ENCODE data around the gene COL26A1. TPM values are rescaled to one million over a fixed set of nuclear protein-coding genes. Genes with fewer than 3 reads are reported as not detected.
"Not testable (repeated sequence)": the region's sequence is repeated elsewhere in the genome, so short reads cannot be mapped to it uniquely, and the experiment has no call there.

Gene COL26A1
- total RNA-seq, 1 experiment from 2014 or later, result not detected

DNA sequence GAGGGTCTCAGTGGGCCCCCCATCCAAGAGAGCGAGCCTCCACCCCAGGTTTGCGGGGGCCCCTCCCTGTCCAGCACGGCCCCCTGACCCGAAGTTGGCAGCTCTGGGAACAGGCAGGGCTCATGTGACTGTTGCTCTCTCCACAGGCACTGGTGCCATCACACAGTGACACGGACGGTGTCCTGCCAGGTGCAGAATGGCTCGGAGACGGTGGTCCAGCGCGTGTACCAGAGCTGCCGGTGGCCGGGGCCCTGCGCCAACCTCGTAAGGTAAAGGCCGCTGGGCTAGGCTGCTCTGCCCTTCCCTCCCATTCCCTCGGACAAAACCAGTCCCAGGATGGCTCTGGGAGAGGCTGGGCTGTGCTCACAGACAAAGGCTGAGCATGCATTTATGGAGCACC is 57.2 kb downstream of the COL26A1 start:
- H3K4me2 ChIP-seq (ENCODE audit: low read depth, low read length, poor library complexity, severe bottlenecking), result no peak overlapping the region
- no peak overlapping the region for H3K4me3 ChIP-seq (ENCODE audit: low read length)
- H3K4me1 ChIP-seq (ENCODE audit: low read length), result no peaks in the 10 kb centered on the region
- H2AFZ ChIP-seq (ENCODE audit: low read length), result no peak overlapping the region
- no peaks in the 10 kb centered on the region for H3K79me2 ChIP-seq (ENCODE audit: low read length)
- H3K9ac ChIP-seq (ENCODE audit: low read length), result no peak overlapping the region
- H3K27me3 ChIP-seq (ENCODE audit: low read length), result no peaks in the 10 kb centered on the region
- no peaks in the 10 kb centered on the region for H3K9me2 ChIP-seq (replicated peaks; ENCODE audit: insufficient read depth, low read length)
- no peaks in the 10 kb centered on the region for H4K20me1 ChIP-seq (ENCODE audit: insufficient read depth, low read depth, low read length)
- no peak overlapping the region for H3K27ac ChIP-seq (ENCODE audit: low read length)
- no peaks in the 10 kb centered on the region for H3K36me3 ChIP-seq (ENCODE audit: insufficient read depth, low read length)
- DNase-seq, result no peak
- H3K9me3 ChIP-seq (ENCODE audit: low read length), result no peaks in the 10 kb centered on the region

DNA sequence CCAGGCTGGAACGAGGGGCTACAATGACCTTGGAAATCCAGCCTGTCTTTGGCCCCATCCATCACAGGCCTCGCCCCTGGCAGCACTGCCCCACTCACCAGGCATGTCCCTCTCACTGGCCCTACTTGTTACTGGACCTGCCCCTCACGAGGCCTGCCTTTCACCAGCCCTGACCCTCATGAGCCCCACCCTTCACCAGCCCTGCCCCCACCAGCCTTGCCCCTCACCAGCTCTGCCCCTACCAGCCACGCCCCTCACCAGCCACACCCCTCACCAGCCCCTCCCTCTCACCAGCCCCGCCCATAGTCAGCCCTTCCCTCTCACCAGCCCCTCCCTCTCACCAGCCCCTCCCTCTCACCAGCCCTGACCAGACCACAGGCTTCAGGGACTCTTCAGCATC is 57.8 kb downstream of the COL26A1 start:
- no peaks in the 10 kb centered on the region for H3K27me3 ChIP-seq (ENCODE audit: low read length)
- no peaks in the 10 kb centered on the region for H4K20me1 ChIP-seq (ENCODE audit: insufficient read depth, low read depth, low read length)
- no peak overlapping the region for H3K9ac ChIP-seq (ENCODE audit: low read length)
- H3K36me3 ChIP-seq (ENCODE audit: insufficient read depth, low read length), result no peaks in the 10 kb centered on the region
- peak; percentile 61 for DNase-seq
- no peaks in the 10 kb centered on the region for H3K9me2 ChIP-seq (replicated peaks; ENCODE audit: insufficient read depth, low read length)
- H3K4me3 ChIP-seq (ENCODE audit: low read length), result no peak overlapping the region
- no peaks in the 10 kb centered on the region for H3K79me2 ChIP-seq (ENCODE audit: low read length)
- no peaks in the 10 kb centered on the region for H3K9me3 ChIP-seq (ENCODE audit: low read length)
- H2AFZ ChIP-seq (ENCODE audit: low read length), result no peak overlapping the region
- no peaks in the 10 kb centered on the region for H3K4me1 ChIP-seq (ENCODE audit: low read length)
- H3K27ac ChIP-seq (ENCODE audit: low read length), result no peak overlapping the region
- no peak overlapping the region for H3K4me2 ChIP-seq (ENCODE audit: low read depth, low read length, poor library complexity, severe bottlenecking)

DNA sequence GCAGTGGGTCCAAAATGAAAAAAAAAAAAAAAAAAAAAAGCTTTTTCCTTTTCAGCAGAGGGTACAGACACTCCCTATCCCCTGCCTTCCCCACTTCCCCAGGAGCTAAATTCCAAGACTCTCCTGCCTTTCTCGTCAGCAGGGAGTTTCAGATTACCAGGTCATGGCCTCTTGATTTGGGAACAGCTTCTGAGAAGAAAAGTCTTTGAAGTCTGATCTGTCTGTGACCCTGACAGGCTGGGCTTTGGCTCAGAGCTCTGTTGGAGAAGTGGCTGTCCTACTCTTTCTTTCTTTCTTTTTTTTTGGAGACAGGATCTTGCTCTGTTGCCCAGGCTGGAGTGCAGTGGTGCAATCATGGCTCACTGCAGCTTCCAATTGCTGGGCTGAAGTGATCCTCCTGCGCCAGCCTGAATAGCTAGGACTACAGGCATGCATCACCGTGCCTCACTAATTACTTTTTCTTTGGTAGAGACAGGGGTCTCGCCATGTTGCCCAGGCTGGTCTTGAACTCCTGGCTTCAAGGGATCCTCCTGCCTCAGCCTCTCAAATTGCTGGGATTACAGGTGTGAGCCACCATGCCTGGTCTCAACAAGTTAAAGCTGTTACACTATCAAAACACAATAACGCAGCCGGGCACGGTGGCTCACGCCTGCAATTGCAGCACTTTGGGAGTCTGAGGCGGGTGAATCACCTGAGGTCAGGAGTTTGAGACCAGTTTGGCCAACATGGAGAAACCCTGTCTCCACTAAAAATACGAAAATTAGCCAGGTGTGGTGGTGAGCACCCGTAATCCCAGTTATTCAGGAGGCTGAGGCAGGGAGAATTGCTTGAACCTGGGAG is 59.9 kb downstream of the COL26A1 start:
- H3K4me3 ChIP-seq (ENCODE audit: low read length), result no peak overlapping the region

DNA sequence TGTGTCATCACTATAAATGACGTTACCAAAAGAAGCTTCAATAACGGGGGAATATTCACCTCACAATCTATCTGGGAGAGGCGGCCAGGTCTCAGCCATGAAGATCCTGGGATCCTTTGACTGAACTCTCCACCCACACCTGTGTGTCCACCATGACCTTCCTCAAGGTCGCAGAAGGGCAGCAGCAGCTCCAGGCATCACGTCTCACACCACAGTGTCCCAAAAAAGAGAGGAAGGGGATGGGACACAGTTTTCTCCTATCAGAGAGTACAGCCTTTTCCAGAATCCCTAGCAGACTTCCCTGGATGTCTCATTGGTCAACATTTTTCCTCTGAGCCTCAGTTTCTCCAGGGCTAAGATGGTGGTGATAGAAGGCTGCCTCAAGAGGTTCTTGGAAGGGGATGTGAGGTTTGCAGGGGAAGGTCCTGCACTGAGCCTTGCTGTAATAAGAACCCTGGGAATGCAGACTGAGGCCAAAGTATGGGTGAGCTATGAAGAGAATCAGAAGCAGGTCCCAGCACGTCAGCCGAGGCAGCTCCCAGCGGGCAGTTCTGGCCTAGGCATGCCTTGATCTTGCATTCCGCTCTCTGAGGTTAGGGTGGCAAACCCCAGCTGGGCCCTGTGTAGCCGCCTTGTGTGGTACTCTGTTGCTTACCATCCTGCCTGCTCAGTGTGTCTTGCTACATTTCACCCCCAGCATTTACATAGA is 63.8 kb downstream of the COL26A1 start:
- Histone ChIP-seq H3K79me2 (ENCODE audit: low read length) (no peaks in the 10 kb centered on the region), H3K9me3 (ENCODE audit: low read length) (no peaks in the 10 kb centered on the region)

More for the DNA sequence above, 59.9 kb downstream of the COL26A1 start:
- Histone ChIP-seq H4K20me1 (ENCODE audit: insufficient read depth, low read depth, low read length) (no peaks in the 10 kb centered on the region), H3K9me2 (replicated peaks; ENCODE audit: insufficient read depth, low read length) (no peaks in the 10 kb centered on the region), H3K79me2 (ENCODE audit: low read length) (no peaks in the 10 kb centered on the region), H3K27me3 (ENCODE audit: low read length) (no peaks in the 10 kb centered on the region), H3K9me3 (ENCODE audit: low read length) (no peaks in the 10 kb centered on the region), H3K4me2 (ENCODE audit: low read depth, low read length, poor library complexity, severe bottlenecking) (no peak overlapping the region), H3K9ac (ENCODE audit: low read length) (no peak overlapping the region), H3K27ac (ENCODE audit: low read length) (no peak overlapping the region), H2AFZ (ENCODE audit: low read length) (no peak overlapping the region), H3K4me1 (ENCODE audit: low read length) (no peaks in the 10 kb centered on the region), H3K36me3 (ENCODE audit: insufficient read depth, low read length) (no peaks in the 10 kb centered on the region)
- no peak for DNase-seq

DNA sequence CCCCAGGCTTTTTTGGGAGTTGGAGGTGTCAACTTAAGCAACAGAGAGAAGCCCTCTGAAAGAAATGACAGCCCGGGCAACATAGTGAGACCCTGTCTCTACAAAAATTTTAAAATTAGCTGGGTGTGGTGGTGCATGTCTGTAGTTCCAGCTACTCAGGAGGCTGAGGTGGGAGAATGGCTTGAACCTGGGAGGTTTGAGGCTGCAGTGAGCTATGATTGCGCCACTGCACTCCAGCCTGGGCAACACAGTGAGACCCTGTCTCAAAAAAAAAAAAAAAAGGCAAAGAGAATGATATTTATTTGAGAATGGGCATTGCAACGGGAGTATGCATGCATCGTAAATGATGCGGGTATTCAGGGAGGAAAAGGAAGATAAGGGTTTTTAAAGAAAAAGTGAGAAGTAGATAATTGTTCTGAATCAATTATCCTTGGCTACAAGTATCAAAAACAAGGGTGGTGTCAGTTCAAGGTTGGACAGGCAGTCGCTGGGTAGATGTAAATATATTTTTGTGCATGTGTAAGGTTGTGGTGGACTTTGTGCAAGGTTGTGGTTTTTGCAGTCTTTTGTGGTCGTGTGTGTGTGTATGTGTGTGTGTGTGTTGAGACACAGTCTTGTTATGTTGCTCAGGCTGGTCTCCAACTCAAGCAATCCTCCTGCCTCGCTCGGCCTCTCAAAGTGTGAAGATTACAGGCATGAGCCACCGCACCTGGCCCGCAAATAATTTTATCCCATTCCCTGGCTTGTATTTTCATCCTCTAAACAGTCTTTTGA is 65.6 kb downstream of the COL26A1 start:
- Histone ChIP-seq H3K36me3 (ENCODE audit: insufficient read depth, low read length) (no peaks in the 10 kb centered on the region), H3K9ac (ENCODE audit: low read length) (no peak overlapping the region), H3K4me1 (ENCODE audit: low read length) (no peaks in the 10 kb centered on the region), H3K4me3 (ENCODE audit: low read length) (no peak overlapping the region), H3K27me3 (ENCODE audit: low read length) (no peaks in the 10 kb centered on the region), H3K9me2 (replicated peaks; ENCODE audit: insufficient read depth, low read length) (no peaks in the 10 kb centered on the region), H3K79me2 (ENCODE audit: low read length) (no peaks in the 10 kb centered on the region), H2AFZ (ENCODE audit: low read length) (no peak overlapping the region), H4K20me1 (ENCODE audit: insufficient read depth, low read depth, low read length) (no peaks in the 10 kb centered on the region), H3K27ac (ENCODE audit: low read length) (no peak overlapping the region), H3K4me2 (ENCODE audit: low read depth, low read length, poor library complexity, severe bottlenecking) (no peak overlapping the region), H3K9me3 (ENCODE audit: low read length) (no peaks in the 10 kb centered on the region)
- DNase-seq, result no peak

More for the DNA sequence above, 63.8 kb downstream of the COL26A1 start:
- H2AFZ ChIP-seq (ENCODE audit: low read length), result no peak overlapping the region
- H3K4me1 ChIP-seq (ENCODE audit: low read length), result no peaks in the 10 kb centered on the region
- DNase-seq, result no peak
- no peaks in the 10 kb centered on the region for H3K36me3 ChIP-seq (ENCODE audit: insufficient read depth, low read length)
- H4K20me1 ChIP-seq (ENCODE audit: insufficient read depth, low read depth, low read length), result no peaks in the 10 kb centered on the region
- H3K27ac ChIP-seq (ENCODE audit: low read length), result no peak overlapping the region
- no peaks in the 10 kb centered on the region for H3K9me2 ChIP-seq (replicated peaks; ENCODE audit: insufficient read depth, low read length)
- H3K27me3 ChIP-seq (ENCODE audit: low read length), result no peaks in the 10 kb centered on the region
- H3K4me3 ChIP-seq (ENCODE audit: low read length), result no peak overlapping the region
- no peak overlapping the region for H3K4me2 ChIP-seq (ENCODE audit: low read depth, low read length, poor library complexity, severe bottlenecking)
- H3K9ac ChIP-seq (ENCODE audit: low read length), result no peak overlapping the region

DNA sequence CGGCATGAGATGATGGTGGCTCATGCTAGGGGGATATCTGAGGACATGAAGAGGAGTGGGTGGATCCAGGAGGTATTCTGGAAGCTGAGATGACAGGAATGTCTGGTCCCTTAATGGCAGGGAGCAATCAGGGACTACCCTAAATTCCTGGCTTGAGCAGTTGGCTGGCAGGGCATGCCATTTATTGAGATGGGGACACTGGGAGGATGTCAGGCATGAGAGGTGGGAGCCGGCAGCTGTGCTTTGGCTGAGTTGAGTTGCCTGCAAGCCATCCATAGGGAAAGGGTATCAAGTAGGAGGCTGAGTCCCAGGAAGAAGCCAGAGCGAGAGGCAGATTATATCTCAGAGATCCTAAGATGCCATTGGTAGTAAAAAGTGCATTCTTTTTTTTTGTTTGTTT is 69.6 kb downstream of the COL26A1 start:
- Histone ChIP-seq H3K4me2 (ENCODE audit: low read depth, low read length, poor library complexity, severe bottlenecking) (no peak overlapping the region), H3K9me3 (ENCODE audit: low read length) (no peaks in the 10 kb centered on the region), H3K4me3 (ENCODE audit: low read length) (no peak overlapping the region), H4K20me1 (ENCODE audit: insufficient read depth, low read depth, low read length) (no peaks in the 10 kb centered on the region), H3K4me1 (ENCODE audit: low read length) (no peaks in the 10 kb centered on the region), H3K27ac (ENCODE audit: low read length) (no peak overlapping the region), H3K36me3 (ENCODE audit: insufficient read depth, low read length) (no peaks in the 10 kb centered on the region), H3K9me2 (replicated peaks; ENCODE audit: insufficient read depth, low read length) (no peaks in the 10 kb centered on the region), H2AFZ (ENCODE audit: low read length) (no peak overlapping the region), H3K9ac (ENCODE audit: low read length) (no peak overlapping the region), H3K79me2 (ENCODE audit: low read length) (no peaks in the 10 kb centered on the region), H3K27me3 (ENCODE audit: low read length) (no peaks in the 10 kb centered on the region)
- DNase-seq, result no peak

DNA sequence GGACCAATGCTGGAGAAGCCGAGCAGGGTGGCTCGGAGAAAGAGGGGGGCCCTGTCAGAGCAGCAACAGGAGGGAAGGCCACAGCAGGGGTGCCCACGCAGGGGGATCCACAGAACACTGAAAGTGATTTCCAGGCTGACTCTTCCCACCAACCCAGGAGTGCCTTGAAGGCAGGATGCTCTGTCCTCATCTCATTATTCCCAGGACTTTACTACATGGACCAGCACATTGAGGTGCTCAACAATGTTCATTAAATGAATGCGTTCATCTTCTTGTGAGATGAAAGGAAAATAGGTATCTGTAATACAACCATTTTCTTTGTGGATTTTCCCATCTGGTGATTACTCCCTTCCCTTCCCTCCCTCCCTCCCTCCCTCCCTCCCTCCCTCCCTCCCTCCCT is 71.0 kb downstream of the COL26A1 start:
- DNase-seq, result no peak
- Histone ChIP-seq H2AFZ (ENCODE audit: low read length) (no peak overlapping the region), H3K27ac (ENCODE audit: low read length) (no peak overlapping the region), H3K9me2 (replicated peaks; ENCODE audit: insufficient read depth, low read length) (no peaks in the 10 kb centered on the region), H3K36me3 (ENCODE audit: insufficient read depth, low read length) (no peaks in the 10 kb centered on the region), H3K4me3 (ENCODE audit: low read length) (no peak overlapping the region), H3K4me2 (ENCODE audit: low read depth, low read length, poor library complexity, severe bottlenecking) (no peak overlapping the region), H3K9ac (ENCODE audit: low read length) (no peak overlapping the region), H3K9me3 (ENCODE audit: low read length) (no peaks in the 10 kb centered on the region), H3K27me3 (ENCODE audit: low read length) (no peaks in the 10 kb centered on the region), H3K79me2 (ENCODE audit: low read length) (no peaks in the 10 kb centered on the region), H3K4me1 (ENCODE audit: low read length) (no peaks in the 10 kb centered on the region), H4K20me1 (ENCODE audit: insufficient read depth, low read depth, low read length) (no peaks in the 10 kb centered on the region)

DNA sequence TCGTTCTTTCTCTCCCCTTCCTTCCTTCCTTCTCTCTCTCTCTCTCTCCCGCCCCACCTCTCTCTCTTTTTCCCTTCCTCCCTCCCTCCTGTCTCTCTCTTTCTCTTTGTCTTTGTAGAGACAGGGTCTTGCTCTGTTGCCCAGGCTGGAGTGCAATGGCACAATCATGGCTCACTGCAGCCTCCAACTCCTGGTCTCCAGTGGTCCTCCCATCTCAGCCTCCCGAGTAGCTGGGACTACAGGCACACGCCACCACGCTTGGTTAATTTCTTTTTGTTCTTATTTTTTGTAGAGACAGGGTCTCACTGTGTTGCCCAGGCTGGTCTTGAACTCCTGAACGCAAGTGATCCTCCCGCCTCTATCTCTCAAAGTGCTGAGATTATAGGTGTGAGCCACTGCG is 71.5 kb downstream of the COL26A1 start:
- not testable (repeated sequence) for H2AFZ ChIP-seq (ENCODE audit: low read length); H3K4me2 ChIP-seq (ENCODE audit: low read depth, low read length, poor library complexity, severe bottlenecking); H3K27ac ChIP-seq (ENCODE audit: low read length); DNase-seq; H4K20me1 ChIP-seq (ENCODE audit: insufficient read depth, low read depth, low read length); H3K36me3 ChIP-seq (ENCODE audit: insufficient read depth, low read length); H3K79me2 ChIP-seq (ENCODE audit: low read length); H3K9ac ChIP-seq (ENCODE audit: low read length); H3K9me3 ChIP-seq (ENCODE audit: low read length); H3K4me3 ChIP-seq (ENCODE audit: low read length); H3K4me1 ChIP-seq (ENCODE audit: low read length); H3K27me3 ChIP-seq (ENCODE audit: low read length); H3K9me2 ChIP-seq (replicated peaks; ENCODE audit: insufficient read depth, low read length)

All from Karpas-422 (cell line).